ENCODE measurements around the gene ALX4. TPM values are rescaled to one million over a fixed set of nuclear protein-coding genes. Genes with fewer than 3 reads are reported as not detected.

The ALX4 gene
- total RNA-seq, 2 experiments from 2014 or later, result not detected

- Histone ChIP-seq H3K4me3 (ENCODE audit: low read length) (no peak overlapping the region), H3K9me3 (ENCODE audit: control insufficient read depth in 1 of 2, insufficient read depth in 1 of 2, low read length in 2 of 2) (peaks cover 0 to 2% of the 10 kb centered on the region in 2 experiments), H3K36me3 (ENCODE audit: insufficient read depth, low read length) (no peaks in the 10 kb centered on the region), H3K27ac (ENCODE audit: low read depth in 1 of 2, low read length in 2 of 2) (no peak overlapping the region), H3K27me3 (ENCODE audit: control insufficient read depth in 1 of 2, insufficient read depth in 2 of 2, low read length in 2 of 2) (no peaks in the 10 kb centered on the region), H3K4me1 (ENCODE audit: insufficient read depth, low read length) (no peaks in the 10 kb centered on the region)
- ATAC-seq (ENCODE audit: poor library complexity), result no peak
- H3K27me3 Mint-ChIP-seq, result peaks cover 4% of the 10 kb centered on the region
- no peak for DNase-seq
- POLR2A ChIA-PET, result no interaction called here
- TF ChIP-seq CTCF (IDR thresholded peaks at IDR 0.05), result no peak
- no peaks in the 10 kb centered on the region for H3K9me3 Mint-ChIP-seq
- CTCF ChIA-PET, result no interaction called here
- H3K4me1 Mint-ChIP-seq (ENCODE audit: low read depth), result no peaks in the 10 kb centered on the region
- H3K4me3 Mint-ChIP-seq, result no peak overlapping the region
- H3K27ac Mint-ChIP-seq, result no peak overlapping the region
- H3K36me3 Mint-ChIP-seq (ENCODE audit: low read depth), result no peaks in the 10 kb centered on the region
- intact Hi-C loops (cut with DNase I, micrococcal nuclease), result loop anchor here in 1 of 2 experiments (10.0 kb wide), 1 partner anchor 335 kb away; no protein-coding TSS in a partner anchor
Measured at GRCh38 chr11:44280257-44280656, 29.7 kb downstream of the ALX4 start.

DNA sequence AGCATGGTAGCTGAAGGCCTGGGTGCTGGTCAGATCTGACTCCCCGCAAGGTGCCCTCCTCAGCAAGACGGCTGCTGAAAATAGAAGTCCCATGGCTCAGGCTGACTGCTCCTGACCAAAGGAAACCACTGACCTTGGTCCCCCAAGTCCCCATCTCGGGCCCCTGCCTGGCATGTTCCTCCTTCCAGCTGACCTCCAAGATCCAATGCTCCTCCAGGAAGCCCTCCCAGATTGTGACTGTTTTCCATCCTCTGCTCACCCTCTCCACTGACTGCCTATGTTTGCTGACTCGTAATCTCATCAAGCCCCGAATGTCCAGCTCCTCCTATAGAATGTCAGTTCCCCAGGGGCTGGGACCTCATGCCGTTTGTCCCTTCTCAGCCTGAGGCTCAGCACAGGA, 30.5 kb downstream of the ALX4 start:
- Histone ChIP-seq H3K4me3 (ENCODE audit: low read length) (no peak overlapping the region), H3K36me3 (ENCODE audit: insufficient read depth, low read length) (no peaks in the 10 kb centered on the region), H3K27me3 (ENCODE audit: control insufficient read depth in 1 of 2, insufficient read depth in 2 of 2, low read length in 2 of 2) (no peaks in the 10 kb centered on the region), H3K27ac (ENCODE audit: low read depth in 1 of 2, low read length in 2 of 2) (no peak overlapping the region), H3K4me1 (ENCODE audit: insufficient read depth, low read length) (no peaks in the 10 kb centered on the region), H3K9me3 (ENCODE audit: control insufficient read depth in 1 of 2, insufficient read depth in 1 of 2, low read length in 2 of 2) (peaks cover 0 to 7% of the 10 kb centered on the region in 2 experiments)
- peaks cover 4% of the 10 kb centered on the region for H3K27me3 Mint-ChIP-seq
- H3K9me3 Mint-ChIP-seq, result no peaks in the 10 kb centered on the region
- intact Hi-C loops (cut with DNase I, micrococcal nuclease), result no loop called here
- DNase-seq (no peak), ATAC-seq (ENCODE audit: poor library complexity) (no peak)
- H3K36me3 Mint-ChIP-seq (ENCODE audit: low read depth), result no peaks in the 10 kb centered on the region
- no peak for TF ChIP-seq CTCF (IDR thresholded peaks at IDR 0.05)
- H3K4me3 Mint-ChIP-seq, result no peak overlapping the region
- CTCF ChIA-PET, result no interaction called here
- no peak overlapping the region for H3K27ac Mint-ChIP-seq
- no peaks in the 10 kb centered on the region for H3K4me1 Mint-ChIP-seq (ENCODE audit: low read depth)
- POLR2A ChIA-PET, result no interaction called here

- no peaks in the 10 kb centered on the region for H3K27me3 ChIP-seq (ENCODE audit: control insufficient read depth in 1 of 2, insufficient read depth in 2 of 2, low read length in 2 of 2)
- no peak for DNase-seq
- Mint-ChIP-seq H3K4me1 (ENCODE audit: low read depth) (no peaks in the 10 kb centered on the region), H3K4me3 (no peak overlapping the region), H3K27me3 (peaks cover 4% of the 10 kb centered on the region), H3K9me3 (no peaks in the 10 kb centered on the region), H3K36me3 (ENCODE audit: low read depth) (no peaks in the 10 kb centered on the region), H3K27ac (no peak overlapping the region)
- intact Hi-C loops (cut with DNase I, micrococcal nuclease), result no loop called here
- H3K4me3 ChIP-seq (ENCODE audit: low read length), result no peak overlapping the region
- peaks cover 0 to 7% of the 10 kb centered on the region in 2 experiments for H3K9me3 ChIP-seq (ENCODE audit: control insufficient read depth in 1 of 2, insufficient read depth in 1 of 2, low read length in 2 of 2)
- H3K36me3 ChIP-seq (ENCODE audit: insufficient read depth, low read length), result no peaks in the 10 kb centered on the region
- CTCF ChIA-PET, result no interaction called here
- ATAC-seq (ENCODE audit: poor library complexity), result no peak
- POLR2A ChIA-PET, result no interaction called here
- no peak overlapping the region for H3K27ac ChIP-seq (ENCODE audit: low read depth in 1 of 2, low read length in 2 of 2)
- no peak for TF ChIP-seq CTCF (IDR thresholded peaks at IDR 0.05)
- no peaks in the 10 kb centered on the region for H3K4me1 ChIP-seq (ENCODE audit: insufficient read depth, low read length)
Measured at GRCh38 chr11:44277196-44278090, 32.5 kb downstream of the ALX4 start.

All from CD4-positive, alpha-beta T cell (primary cell).